IMR-90 (cell line): ENCODE measurements around the gene KIF18A. TPM values are rescaled to one million over a fixed set of nuclear protein-coding genes. Genes with fewer than 3 reads are reported as not detected.

Experiments used
- ATAC-seq: fragments of 200-7000 bp; cut with Tn5 transposase; 2 replicates; pipeline ENCODE4 v1.9.1; 2020; ENCODE audit warnings: low read depth, mild to moderate bottlenecking, moderate library complexity
- BruUV-seq: library from RNA; stranded (reverse); fragments of 400-500 nt; replicated peaks from 2 replicates; lab custom pipeline; 2021; lab: Mats Ljungman, UMichigan
- CTCF ChIA-PET: fragments of 300-600 bp; formaldehyde crosslinking; extraction: SDS; loops from one replicate; lab custom pipeline; 2021; ENCODE audit warnings: antibody characterized with exemption; lab: Yijun Ruan, JAX
- POLR2A ChIA-PET: fragments of 300-600 bp; sonication (Branson Sonifier 250); formaldehyde crosslinking; loops from one replicate; lab custom pipeline; 2022; ENCODE audit warnings: antibody characterized with exemption; ENCODE audit not compliant: unreplicated experiment; lab: Charles Lee
- DNase-seq: peaks from one replicate; pipeline ENCODE4 v3.0.0; 2013
- H2AFZ ChIP-seq: replicated peaks from 2 replicates; pipeline ENCODE3; 2013; ENCODE audit warnings: low read length, mild to moderate bottlenecking; ENCODE audit not compliant: poor library complexity
- H2AK5ac ChIP-seq: 2 replicates; pipeline ENCODE4 v1.6.1; 2013; ENCODE audit warnings: low read depth, low read length, inconsistent platforms
- H2AK9ac ChIP-seq: replicated peaks from 2 replicates; pipeline ENCODE3; 2013; ENCODE audit warnings: mild to moderate bottlenecking, low read depth, low read length, moderate library complexity; ENCODE audit not compliant: poor library complexity
- H2BK120ac ChIP-seq: 2 replicates; pipeline ENCODE4 v1.6.1; 2013; ENCODE audit warnings: low read depth, low read length, inconsistent platforms
- H2BK15ac ChIP-seq: 3 replicates; pipeline ENCODE4 v1.6.1; 2013; ENCODE audit warnings: low read depth, low read length, inconsistent platforms
- H2BK20ac ChIP-seq: 2 replicates; pipeline ENCODE4 v1.6.1; 2013; ENCODE audit warnings: low read depth, mild to moderate bottlenecking, inconsistent platforms, low read length, moderate library complexity
- H2BK5ac ChIP-seq: 2 replicates; pipeline ENCODE4 v1.6.1; 2013; ENCODE audit warnings: mild to moderate bottlenecking, low read depth, low read length, inconsistent platforms; ENCODE audit not compliant: poor library complexity, severe bottlenecking
- H3K14ac ChIP-seq: replicated peaks from 2 replicates; pipeline ENCODE4 v1.6.1; 2013; ENCODE audit warnings: low read depth, low read length, inconsistent platforms
- H3K18ac ChIP-seq: 2 replicates; pipeline ENCODE4 v1.6.1; 2013; ENCODE audit warnings: low read depth, low read length, control low read depth
- H3K23ac ChIP-seq: 2 replicates; pipeline ENCODE4 v1.6.1; 2013; ENCODE audit warnings: low read depth, low read length, inconsistent platforms
- H3K27ac ChIP-seq: 2 replicates; pipeline ENCODE4 v1.5.1; 2013; ENCODE audit warnings: mild to moderate bottlenecking, control low read depth, low read length; ENCODE audit not compliant: insufficient read depth
- H3K27me3 ChIP-seq: 2 replicates; pipeline ENCODE4 v1.6.1; 2013; ENCODE audit warnings: low read length; ENCODE audit not compliant: control insufficient read depth, insufficient read depth
- H3K36me3 ChIP-seq: 2 replicates; pipeline ENCODE4 v1.6.1; 2013; ENCODE audit warnings: low read length, mixed read lengths; ENCODE audit not compliant: control insufficient read depth, insufficient read depth
- H3K4ac ChIP-seq: 2 replicates; pipeline ENCODE4 v1.6.1; 2013; ENCODE audit warnings: low read depth, low read length, inconsistent platforms
- H3K4me1 ChIP-seq: 2 replicates; pipeline ENCODE4 v1.6.1; 2013; ENCODE audit warnings: low read length, mixed read lengths; ENCODE audit not compliant: control insufficient read depth, insufficient read depth
- H3K4me2 ChIP-seq: 2 replicates; pipeline ENCODE4 v1.6.1; 2013; ENCODE audit warnings: low read depth, mild to moderate bottlenecking, control low read depth, low read length, moderate library complexity
- H3K4me3 ChIP-seq: 2 replicates; pipeline ENCODE4 v1.5.1; 2013; ENCODE audit warnings: low read depth, mild to moderate bottlenecking, control low read depth, low read length, moderate library complexity; ENCODE audit not compliant: insufficient read depth
- H3K56ac ChIP-seq: 2 replicates; pipeline ENCODE4 v1.6.1; 2013; ENCODE audit warnings: low read length, inconsistent platforms; ENCODE audit not compliant: insufficient read depth; ENCODE audit errors: extremely low read depth
- H3K79me1 ChIP-seq, 2 experiments: 2 replicates each; pipeline ENCODE4 v1.6.1; 2013; ENCODE audit warnings: low read length in 2 of 2, inconsistent platforms in 1 of 2, low read depth in 1 of 2
- H3K9ac ChIP-seq: 2 replicates; pipeline ENCODE4 v1.6.1; 2013; ENCODE audit warnings: low read depth, low read length, control low read depth
- H3K9me1 ChIP-seq: 2 replicates; pipeline ENCODE4 v1.6.1; 2013; ENCODE audit warnings: low read length, inconsistent platforms; ENCODE audit not compliant: insufficient read depth
- H3K9me3 ChIP-seq: 2 replicates; pipeline ENCODE4 v1.6.1; 2013; ENCODE audit warnings: low read length; ENCODE audit not compliant: control insufficient read depth, insufficient read depth
- H4K20me1 ChIP-seq: 2 replicates; pipeline ENCODE4 v1.6.1; 2013; ENCODE audit warnings: low read length, inconsistent platforms; ENCODE audit not compliant: insufficient read depth
- H4K5ac ChIP-seq: 2 replicates; pipeline ENCODE4 v1.6.1; 2013; ENCODE audit warnings: mild to moderate bottlenecking, low read depth, low read length, control low read depth
- H4K8ac ChIP-seq, 2 experiments: 2 replicates each; pipeline ENCODE4 v1.6.1; 2013; ENCODE audit warnings: low read depth in 2 of 2, low read length in 2 of 2, control low read depth in 1 of 2, inconsistent platforms in 1 of 2
- H4K91ac ChIP-seq: 2 replicates; pipeline ENCODE4 v1.6.1; 2013; ENCODE audit warnings: low read depth, low read length, inconsistent platforms; ENCODE audit not compliant: insufficient read depth
- CEBPB ChIP-seq: IDR thresholded peaks from 2 replicates; pipeline ENCODE4 v1.6.1; 2012; ENCODE audit warnings: low read depth, low read length, improper control_type of control experiment
- MXI1 ChIP-seq: IDR thresholded peaks from 2 replicates; pipeline ENCODE4 v1.6.1; 2012; ENCODE audit warnings: low read depth, mild to moderate bottlenecking, low read length, moderate library complexity, borderline replicate concordance
- WGBS, 2 experiments: methylation state at CpG; one replicate each; pipeline versions ENCODE4 v1.1.5 to v1.1.7; 2013; ENCODE audit warnings: missing lambda C conversion rate in 2 of 2; ENCODE audit not compliant: insufficient read length in 1 of 2; ENCODE audit errors: extremely low coverage in 2 of 2; 5-methylcytosine and 5-hydroxymethylcytosine counted together
- dilution Hi-C: fragments of 300-500 bp; cut with HindIII; formaldehyde crosslinking; loops from one replicate; pipeline ENCODE4 v1.14.3; 2018; ENCODE audit warnings: low sequenced_read_pairs; ENCODE audit not compliant: unreplicated experiment
- in situ Hi-C: fragments of 300-500 bp; cut with MboI; formaldehyde crosslinking; loops from 3 replicates; pipeline ENCODE4 v1.14.3; 2019; ENCODE audit warnings: low sequenced_read_pairs, inconsistent platforms, mixed read lengths
- intact Hi-C: fragments of 100-400 bp; cut with micrococcal nuclease; formaldehyde crosslinking; loops from 2 replicates; pipeline ENCODE4 v1.10.0; 2022
- polyA plus RNA-seq, 3 experiments: library from polyadenylated mRNA; depleted of rRNA; stranded (reverse); fragments of >200 nt; gene quantifications; 2 replicates each; pipeline ENCODE4 v1.2.3, GENCODE V29; 2012; ENCODE audit warnings: low replicate concordance in 1 of 3
- total RNA-seq: library from RNA; depleted of rRNA; stranded (reverse); fragments of >200 nt; gene quantifications from 2 replicates; pipeline ENCODE4 v1.2.3, GENCODE V29; 2012

The KIF18A gene
- total and polyA plus RNA-seq, 2 of the 4 experiments (the other 2 are of a cell fraction): 8.9 to 24.4 TPM

- H3K9me3 ChIP-seq: peaks cover 4% of the 10 kb centered on the region; the same call in 1 of the 2 replicates
- TF ChIP-seq CEBPB (peak; percentile 68; the same call in 1 of the 2 replicates), MXI1 (no peak)
- no peak overlapping the region for H3K18ac ChIP-seq
- H4K8ac ChIP-seq: no peak overlapping the region
- H2BK120ac ChIP-seq: no peak overlapping the region
- in situ Hi-C loops: no loop called here
- no peak overlapping the region for H2BK15ac ChIP-seq
- DNase-seq: peak; percentile 41
- H2AK5ac ChIP-seq: no peak overlapping the region
- H2BK20ac ChIP-seq: no peak overlapping the region
- CTCF ChIA-PET: no interaction called here
- no peaks in the 10 kb centered on the region for H4K20me1 ChIP-seq
- H3K9me1 ChIP-seq: peaks cover 2% of the 10 kb centered on the region; the same call in 1 of the 2 replicates
- H3K4me3 ChIP-seq: no peak overlapping the region
- no peak overlapping the region for H3K9ac ChIP-seq
- no peak overlapping the region for H3K4ac ChIP-seq
- POLR2A ChIA-PET: no interaction called here
- no peak; the same call in 1 of the 2 replicates for ATAC-seq
- dilution Hi-C loops: no loop called here
- no peak overlapping the region for H2AK9ac ChIP-seq
- H3K27ac ChIP-seq: no peak overlapping the region
- no peak overlapping the region for H3K4me2 ChIP-seq
- WGBS, 2 experiments: no CpG with 5 or more reads among the region's 1 CpG
- intact Hi-C loops: loop anchor here (5.0 kb wide), 1 partner anchor 40 kb away; no protein-coding TSS in a partner anchor
- H2BK5ac ChIP-seq: no peak overlapping the region
- H3K4me1 ChIP-seq: no peaks in the 10 kb centered on the region
- no TSS peak for BruUV-seq
- H3K14ac ChIP-seq: no peak overlapping the region
- no peaks in the 10 kb centered on the region for H3K27me3 ChIP-seq
- peaks cover 10% of the 10 kb centered on the region for H3K36me3 ChIP-seq
- H4K91ac ChIP-seq: no peak overlapping the region
- H3K56ac ChIP-seq: no peak overlapping the region
- no peak overlapping the region for H2AFZ ChIP-seq
- H3K79me1 ChIP-seq: peaks cover 12 to 24% of the 10 kb centered on the region in 2 experiments
- no peak overlapping the region for H3K23ac ChIP-seq
- H4K5ac ChIP-seq: no peak overlapping the region
These were observed 24.6 kb upstream of the KIF18A start for GRCh38 chr11:28132548-28132947.
